Measurements from ENCODE around the gene FAM50A. TPM values are rescaled to one million over a fixed set of nuclear protein-coding genes. Genes with fewer than 3 reads are reported as not detected.
"Not testable (repeated sequence)": the region's sequence is repeated elsewhere in the genome, so short reads cannot be mapped to it uniquely, and the experiment has no call there.

Gene FAM50A
- polyA plus RNA-seq, 4 donors: 64.5 to 181 (median 119) TPM

DNA sequence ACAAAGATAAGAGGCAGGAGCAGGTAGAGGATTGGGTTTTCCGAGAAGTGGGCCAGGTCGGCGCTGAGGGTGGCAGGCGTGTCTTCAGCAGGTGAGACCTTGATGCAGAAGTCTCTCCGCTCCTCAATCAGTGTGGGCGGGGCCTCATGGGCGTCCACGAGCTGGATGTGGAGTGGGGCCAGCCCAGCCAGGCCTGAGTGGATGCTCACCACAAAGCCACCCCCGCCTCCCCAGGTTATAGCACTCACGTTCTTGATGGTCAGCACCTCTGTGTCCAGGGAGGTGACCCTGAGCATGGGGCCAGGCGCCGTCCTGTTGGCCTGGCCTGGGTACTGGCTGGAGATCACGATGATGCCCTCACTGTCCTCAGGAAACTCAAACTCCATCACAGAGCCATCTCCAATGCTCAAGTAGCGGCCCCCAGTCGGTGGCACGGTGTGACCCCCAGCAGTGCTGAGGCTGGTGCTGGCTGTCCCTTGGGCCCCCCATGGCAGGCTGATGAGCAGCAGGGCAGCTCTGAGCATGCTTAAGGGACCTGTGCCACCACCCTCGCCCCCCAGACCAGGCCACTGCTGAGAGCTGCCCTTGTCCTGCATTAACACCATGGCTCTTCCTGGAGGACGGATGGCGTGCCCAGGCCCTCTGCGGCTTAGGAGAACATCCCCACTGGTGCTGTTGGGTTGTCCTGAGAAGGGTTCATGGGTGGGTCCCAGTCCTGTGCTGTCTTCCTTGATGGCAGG is 44.6 kb downstream of the FAM50A start:
- DNase-seq (no peak), FAIRE-seq (no peak)
- H3K4me1 ChIP-seq (ENCODE audit: control insufficient read depth in 3 of 3, insufficient read depth in 2 of 3, low read depth in 1 of 3, low read length in 2 of 3): peaks cover 0 to 22% (median 0%) of the 10 kb centered on the region in 3 donors
- peaks cover 0 to 36% (median 0%) of the 10 kb centered on the region in 3 donors for H3K36me3 ChIP-seq (ENCODE audit: control insufficient read depth in 3 of 3, insufficient read depth in 2 of 3, low read depth in 1 of 3, low read length in 3 of 3)
- H3K27ac ChIP-seq (ENCODE audit: low read depth in 1 of 3, low read length in 2 of 3): no peak overlapping the region
- H3K9me3 ChIP-seq (ENCODE audit: control insufficient read depth in 2 of 2, insufficient read depth in 1 of 2, low read depth in 1 of 2, low read length in 1 of 2): no peaks in the 10 kb centered on the region
- H3K27me3 ChIP-seq (ENCODE audit: control insufficient read depth in 3 of 3, insufficient read depth in 3 of 3, low read length in 3 of 3): no peaks in the 10 kb centered on the region
- no peak overlapping the region for H3K4me3 ChIP-seq (ENCODE audit: low read depth in 1 of 3, low read length in 3 of 3)
- 80 to 89% (median 86%) methylated on average over 14 to 20 of the region's 20 CpGs for WGBS, 3 donors

DNA sequence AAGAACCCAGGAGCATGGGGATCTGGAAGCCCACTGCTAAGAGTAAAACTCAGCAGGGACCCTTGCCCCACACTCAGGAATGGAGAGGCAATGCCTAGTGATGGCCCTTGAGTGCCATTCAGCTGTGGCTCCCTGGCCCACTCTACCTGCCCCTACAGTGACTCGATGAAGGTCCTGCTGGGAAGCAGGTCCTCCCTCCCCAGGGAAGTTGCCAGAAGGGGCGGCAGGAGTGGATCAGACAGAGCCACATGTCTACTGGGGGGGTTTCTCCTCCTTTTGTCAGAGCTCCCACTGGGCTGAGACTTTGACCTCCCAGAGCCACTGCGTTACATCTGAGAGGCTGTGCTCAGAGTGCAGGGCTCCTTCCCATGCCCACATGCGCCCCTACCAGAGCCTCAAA is 45.2 kb downstream of the FAM50A start:
- WGBS, 3 donors: 86 to 90% (median 88%) methylated on average over 3 to 4 of the region's 4 CpGs
- Histone ChIP-seq H3K27me3 (ENCODE audit: control insufficient read depth in 3 of 3, insufficient read depth in 3 of 3, low read length in 3 of 3) (no peaks in the 10 kb centered on the region), H3K4me1 (ENCODE audit: control insufficient read depth in 3 of 3, insufficient read depth in 2 of 3, low read depth in 1 of 3, low read length in 2 of 3) (peaks cover 0 to 21% (median 0%) of the 10 kb centered on the region in 3 donors), H3K27ac (ENCODE audit: low read depth in 1 of 3, low read length in 2 of 3) (peak overlapping the region in 2 of 3 donors; percentile 80 to 92), H3K4me3 (ENCODE audit: low read depth in 1 of 3, low read length in 3 of 3) (peak overlapping the region in 1 of 3 donors; percentile 67), H3K9me3 (ENCODE audit: control insufficient read depth in 2 of 2, insufficient read depth in 1 of 2, low read depth in 1 of 2, low read length in 1 of 2) (no peaks in the 10 kb centered on the region), H3K36me3 (ENCODE audit: control insufficient read depth in 3 of 3, insufficient read depth in 2 of 3, low read depth in 1 of 3, low read length in 3 of 3) (peaks cover 0 to 31% (median 0%) of the 10 kb centered on the region in 3 donors)
- no peak for FAIRE-seq
- no peak for DNase-seq

DNA sequence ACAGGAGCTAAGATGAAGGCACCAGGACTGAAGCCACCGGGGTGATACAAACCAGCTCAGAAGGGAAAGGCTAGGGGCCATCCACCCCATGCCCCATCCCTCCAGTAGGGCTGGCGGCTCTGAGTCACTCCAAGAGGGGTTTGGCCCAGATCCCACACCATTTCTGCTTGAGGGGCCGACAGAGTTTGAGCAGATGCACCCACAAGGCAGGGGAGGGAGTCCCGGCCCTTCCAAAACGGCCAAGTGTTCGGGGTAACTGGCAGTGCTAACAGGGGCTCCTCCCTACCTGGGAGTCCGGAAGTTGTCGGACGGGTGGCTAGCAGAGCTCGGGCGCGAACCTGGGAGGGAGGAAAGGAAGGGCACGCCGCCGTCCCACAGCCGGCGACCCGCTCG is 46.1 kb downstream of the FAM50A start:
- DNase-seq: peak in 1 of 2 donors; percentile 19
- H3K4me1 ChIP-seq (ENCODE audit: control insufficient read depth in 3 of 3, insufficient read depth in 2 of 3, low read depth in 1 of 3, low read length in 2 of 3): peaks cover 0 to 13% (median 0%) of the 10 kb centered on the region in 3 donors
- H3K27ac ChIP-seq (ENCODE audit: low read depth in 1 of 3, low read length in 2 of 3): peak overlapping the region; percentile 80 to 92 (median 81)
- H3K27me3 ChIP-seq (ENCODE audit: control insufficient read depth in 3 of 3, insufficient read depth in 3 of 3, low read length in 3 of 3): no peaks in the 10 kb centered on the region
- H3K4me3 ChIP-seq (ENCODE audit: low read depth in 1 of 3, low read length in 3 of 3): peak overlapping the region; percentile 41 to 67 (median 64)
- WGBS, 3 donors: 0 to 42% (median 18%) methylated on average over 5 to 19 of the region's 19 CpGs
- no peak for FAIRE-seq
- no peaks in the 10 kb centered on the region for H3K9me3 ChIP-seq (ENCODE audit: control insufficient read depth in 2 of 2, insufficient read depth in 1 of 2, low read depth in 1 of 2, low read length in 1 of 2)
- peaks cover 0 to 22% (median 0%) of the 10 kb centered on the region in 3 donors for H3K36me3 ChIP-seq (ENCODE audit: control insufficient read depth in 3 of 3, insufficient read depth in 2 of 3, low read depth in 1 of 3, low read length in 3 of 3)

DNA sequence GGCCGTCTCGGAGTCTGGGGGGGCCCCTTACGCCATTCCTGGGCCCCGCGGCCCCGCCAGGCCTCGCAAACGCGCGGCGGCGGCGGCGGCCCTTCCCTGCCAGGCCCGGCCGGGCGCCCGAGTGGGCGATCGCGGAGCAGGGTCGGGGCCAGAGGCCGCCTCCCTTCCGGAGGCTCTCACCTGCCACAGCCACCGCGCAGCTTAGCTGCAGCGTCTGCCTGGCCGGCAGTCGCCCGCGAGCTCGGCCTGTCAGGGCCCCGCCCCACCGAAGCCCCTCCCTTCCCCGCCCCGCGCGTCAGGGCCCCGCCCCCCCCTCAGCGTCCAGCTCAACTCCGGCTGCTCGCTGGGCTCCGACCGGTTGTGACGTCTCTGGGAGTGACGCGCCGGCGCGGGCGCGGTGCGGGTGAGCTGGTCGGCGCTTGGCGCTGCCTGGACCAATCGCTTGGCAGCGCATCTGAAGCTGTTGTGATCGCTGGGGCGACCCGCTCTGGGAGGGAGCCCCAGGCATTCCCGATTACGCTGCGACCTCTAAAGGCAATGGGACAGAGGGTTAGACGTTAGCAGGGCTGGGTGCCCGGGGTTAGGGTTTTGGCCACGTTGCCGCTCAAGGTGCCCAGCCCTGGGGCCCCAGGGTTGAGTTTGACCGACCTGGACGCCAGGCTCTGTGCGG is 46.6 kb downstream of the FAM50A start, which contains the start of gene SLC10A3:
SLC10A3 (minus strand) TSS at position 216 of the 670 bp plus-strand sequence. CDS start 1,689 bp downstream, outside the sequence.
- H3K36me3 ChIP-seq (ENCODE audit: control insufficient read depth in 3 of 3, insufficient read depth in 2 of 3, low read depth in 1 of 3, low read length in 3 of 3): peaks cover 0 to 17% (median 0%) of the 10 kb centered on the region in 3 donors
- H3K9me3 ChIP-seq (ENCODE audit: control insufficient read depth in 2 of 2, insufficient read depth in 1 of 2, low read depth in 1 of 2, low read length in 1 of 2): no peaks in the 10 kb centered on the region
- no peak for FAIRE-seq
- peak within 1 kb of the TSS; percentile 84 to 99 (median 99) for H3K27ac ChIP-seq (ENCODE audit: low read depth in 1 of 3, low read length in 2 of 3)
- peak within 1 kb of the TSS; percentile 41 to 86 (median 64) for H3K4me3 ChIP-seq (ENCODE audit: low read depth in 1 of 3, low read length in 3 of 3)
- H3K4me1 ChIP-seq (ENCODE audit: control insufficient read depth in 3 of 3, insufficient read depth in 2 of 3, low read depth in 1 of 3, low read length in 2 of 3): peaks cover 0 to 8% (median 0%) of the 10 kb centered on the region in 3 donors
- DNase-seq: peak; percentile 90 to 94
- no peaks in the 10 kb centered on the region for H3K27me3 ChIP-seq (ENCODE audit: control insufficient read depth in 3 of 3, insufficient read depth in 3 of 3, low read length in 3 of 3)
- WGBS, 3 donors: 1 to 37% (median 7%) methylated on average over 14 to 71 of the region's 71 CpGs

DNA sequence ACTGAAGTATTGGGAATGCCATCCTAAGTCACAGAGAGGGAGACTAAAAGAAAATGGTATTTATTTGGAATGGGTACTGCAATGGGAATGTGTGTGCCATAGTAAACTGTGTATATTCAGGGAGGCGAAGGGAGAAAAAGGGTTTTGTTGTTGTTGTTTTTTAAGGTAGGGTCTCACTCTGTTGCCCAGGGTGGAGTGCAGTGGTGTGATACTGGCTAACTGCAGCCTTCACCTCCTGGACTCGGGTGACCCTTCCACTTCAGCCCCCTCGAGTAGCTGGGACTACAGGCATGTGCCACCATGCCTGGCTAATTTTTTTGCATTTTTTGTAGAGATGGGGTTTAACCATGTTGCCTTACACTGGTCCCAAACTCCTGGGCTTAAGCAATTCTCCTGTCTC is 50.8 kb downstream of the FAM50A start:
- WGBS, 3 donors: 71 to 92% (median 85%) methylated on average over 3 of the region's 3 CpGs
- Histone ChIP-seq H3K4me1 (ENCODE audit: control insufficient read depth in 3 of 3, insufficient read depth in 2 of 3, low read depth in 1 of 3, low read length in 2 of 3) (no peaks in the 10 kb centered on the region), H3K9me3 (ENCODE audit: control insufficient read depth in 2 of 2, insufficient read depth in 1 of 2, low read depth in 1 of 2, low read length in 1 of 2) (no peaks in the 10 kb centered on the region), H3K27me3 (ENCODE audit: control insufficient read depth in 3 of 3, insufficient read depth in 3 of 3, low read length in 3 of 3) (no peaks in the 10 kb centered on the region), H3K4me3 (ENCODE audit: low read depth in 1 of 3, low read length in 3 of 3) (no peak overlapping the region), H3K27ac (ENCODE audit: low read depth in 1 of 3, low read length in 2 of 3) (no peak overlapping the region), H3K36me3 (ENCODE audit: control insufficient read depth in 3 of 3, insufficient read depth in 2 of 3, low read depth in 1 of 3, low read length in 3 of 3) (no peaks in the 10 kb centered on the region)
- FAIRE-seq (no peak), DNase-seq (no peak)

DNA sequence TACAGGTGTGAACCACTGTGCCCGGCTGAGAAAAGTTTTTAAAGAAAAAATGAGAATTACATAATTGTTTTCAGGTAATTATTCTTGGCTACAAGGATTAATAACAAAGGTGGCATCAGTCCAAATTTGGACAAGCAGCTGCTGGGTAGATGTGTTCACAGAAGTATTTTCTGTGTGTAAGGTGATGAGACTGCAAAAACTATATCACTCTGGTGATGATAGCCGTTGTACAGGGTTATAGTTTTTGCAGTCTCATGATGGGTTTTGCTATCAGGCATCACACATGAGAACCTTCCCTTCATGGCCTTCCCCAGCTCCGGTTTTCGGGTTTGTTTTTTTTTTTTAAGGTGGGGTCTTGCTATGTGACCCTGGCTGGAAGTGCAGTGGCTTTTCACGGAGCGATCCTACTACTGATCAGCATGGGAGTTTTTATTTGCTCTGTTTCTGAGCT is 51.6 kb downstream of the FAM50A start:
- no peak for DNase-seq

DNA sequence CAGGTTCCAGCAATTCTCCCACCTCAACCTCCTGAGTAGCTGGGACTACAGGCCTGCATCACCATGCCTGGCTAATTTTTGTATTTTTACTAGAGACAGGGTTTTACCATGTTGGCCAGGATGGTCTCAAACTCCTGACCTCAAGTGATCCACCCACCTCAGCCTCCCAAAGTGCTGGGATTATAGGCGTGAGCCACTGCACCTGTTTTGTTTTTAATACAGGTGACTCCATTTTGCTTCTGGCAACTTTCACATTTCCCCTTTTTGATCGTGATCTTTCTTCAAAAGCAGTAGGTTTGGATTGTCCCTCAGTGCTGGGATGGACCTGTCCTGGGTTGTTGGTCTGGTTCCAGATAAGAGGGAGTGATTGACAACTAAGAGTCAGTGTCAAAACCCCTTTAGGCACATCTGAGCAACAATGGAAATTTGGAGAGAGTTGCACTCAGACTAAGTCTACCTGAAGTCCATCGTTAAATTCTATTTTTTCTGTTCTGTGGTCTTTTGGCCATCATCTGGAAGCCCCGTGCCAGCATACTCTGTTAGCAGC is 52.7 kb downstream of the FAM50A start:
- FAIRE-seq: not testable (repeated sequence)

More for the DNA sequence above, 51.6 kb downstream of the FAM50A start:
- no peak overlapping the region for H3K4me3 ChIP-seq (ENCODE audit: low read depth in 1 of 3, low read length in 3 of 3)
- H3K27me3 ChIP-seq (ENCODE audit: control insufficient read depth in 3 of 3, insufficient read depth in 3 of 3, low read length in 3 of 3): no peaks in the 10 kb centered on the region
- no peaks in the 10 kb centered on the region for H3K4me1 ChIP-seq (ENCODE audit: control insufficient read depth in 3 of 3, insufficient read depth in 2 of 3, low read depth in 1 of 3, low read length in 2 of 3)
- 73 to 83% (median 79%) methylated on average over 6 of the region's 6 CpGs for WGBS, 3 donors
- no peak for FAIRE-seq
- no peak overlapping the region for H3K27ac ChIP-seq (ENCODE audit: low read depth in 1 of 3, low read length in 2 of 3)
- H3K9me3 ChIP-seq (ENCODE audit: control insufficient read depth in 2 of 2, insufficient read depth in 1 of 2, low read depth in 1 of 2, low read length in 1 of 2): no peaks in the 10 kb centered on the region
- H3K36me3 ChIP-seq (ENCODE audit: control insufficient read depth in 3 of 3, insufficient read depth in 2 of 3, low read depth in 1 of 3, low read length in 3 of 3): no peaks in the 10 kb centered on the region

More for the DNA sequence above, 52.7 kb downstream of the FAM50A start:
- H3K27ac ChIP-seq (ENCODE audit: low read depth in 1 of 3, low read length in 2 of 3); H3K36me3 ChIP-seq (ENCODE audit: control insufficient read depth in 3 of 3, insufficient read depth in 2 of 3, low read depth in 1 of 3, low read length in 3 of 3); H3K4me3 ChIP-seq (ENCODE audit: low read depth in 1 of 3, low read length in 3 of 3); DNase-seq; H3K9me3 ChIP-seq (ENCODE audit: control insufficient read depth in 2 of 2, insufficient read depth in 1 of 2, low read depth in 1 of 2, low read length in 1 of 2); H3K4me1 ChIP-seq (ENCODE audit: control insufficient read depth in 3 of 3, insufficient read depth in 2 of 3, low read depth in 1 of 3, low read length in 2 of 3); H3K27me3 ChIP-seq (ENCODE audit: control insufficient read depth in 3 of 3, insufficient read depth in 3 of 3, low read length in 3 of 3): not testable (repeated sequence)
- 66 to 91% (median 78%) methylated on average over 4 of the region's 4 CpGs for WGBS, 3 donors

Data from small intestine (tissue), 7 donors.